A673 (cell line): ENCODE data around the gene NRL. TPM values are rescaled to one million over a fixed set of nuclear protein-coding genes. Genes with fewer than 3 reads are reported as not detected.

Source experiments
- BruUV-seq: library from RNA; stranded (reverse); fragments of 400-500 nt; replicated peaks from 2 replicates; lab custom pipeline; 2021; lab: Mats Ljungman, UMichigan
- CTCF ChIA-PET: fragments of 300-600 bp; sonication (Branson Sonifier 250); formaldehyde crosslinking; loops from one replicate; lab custom pipeline; 2022; ENCODE audit warnings: antibody characterized with exemption; lab: Charles Lee
- POLR2A ChIA-PET: fragments of 300-600 bp; sonication (Branson Sonifier 250); formaldehyde crosslinking; loops from one replicate; lab custom pipeline; 2022; ENCODE audit warnings: antibody characterized with exemption; ENCODE audit not compliant: low non-redundant PET; lab: Charles Lee
- DNase-seq: peaks from one replicate; pipeline ENCODE4 v3.0.0-alpha.2; 2015; ENCODE audit warnings: low spot score
- H3K27ac ChIP-seq: fragments of 200-600 bp; sonication (generic); 2 replicates; pipeline ENCODE4 v1.5.1; 2016; ENCODE audit warnings: mixed run types, low read depth, mild to moderate bottlenecking, mixed read lengths, antibody characterized with exemption, low read length; ENCODE audit not compliant: poor library complexity, severe bottlenecking
- H3K27me3 ChIP-seq: fragments of 200-600 bp; sonication (generic); replicated peaks from 2 replicates; pipeline ENCODE4 v1.6.1; 2017; ENCODE audit warnings: mixed run types, low read depth, mild to moderate bottlenecking, mixed read lengths, antibody characterized with exemption, low read length; ENCODE audit not compliant: insufficient read depth, poor library complexity
- H3K36me3 ChIP-seq: fragments of 200-600 bp; sonication (generic); 2 replicates; pipeline ENCODE4 v1.6.1; 2016; ENCODE audit warnings: mixed run types, mild to moderate bottlenecking, mixed read lengths, antibody characterized with exemption, low read length; ENCODE audit not compliant: insufficient read depth, poor library complexity, severe bottlenecking
- H3K4me1 ChIP-seq: fragments of 200-600 bp; sonication (generic); 2 replicates; pipeline ENCODE4 v1.6.1; 2017; ENCODE audit warnings: mixed run types, mild to moderate bottlenecking, mixed read lengths, antibody characterized with exemption, low read length; ENCODE audit not compliant: insufficient read depth, poor library complexity, severe bottlenecking
- H3K4me3 ChIP-seq: fragments of 200-600 bp; sonication (generic); 2 replicates; pipeline ENCODE4 v1.5.1; 2016; ENCODE audit warnings: low read depth, mixed run types, mild to moderate bottlenecking, mixed read lengths, low read length; ENCODE audit not compliant: poor library complexity, severe bottlenecking
- H3K9me3 ChIP-seq: fragments of 200-600 bp; sonication (generic); 2 replicates; pipeline ENCODE4 v1.6.1; 2016; ENCODE audit warnings: mixed run types, low read depth, mild to moderate bottlenecking, mixed read lengths, antibody characterized with exemption, low read length; ENCODE audit not compliant: poor library complexity, severe bottlenecking
- EZH2 ChIP-seq: fragments of 200-600 bp; sonication (generic); IDR thresholded peaks from 2 replicates; pipeline ENCODE4 v1.6.1; 2017; ENCODE audit warnings: borderline replicate concordance, low read depth, mild to moderate bottlenecking, mixed read lengths, antibody characterized with exemption, low read length; ENCODE audit not compliant: poor library complexity, severe bottlenecking
- intact Hi-C: fragments of 100-400 bp; cut with micrococcal nuclease; formaldehyde crosslinking; loops from one replicate; pipeline ENCODE4 v1.10.0; 2022; ENCODE audit not compliant: unreplicated experiment
- total RNA-seq: library from RNA; stranded (reverse); gene quantifications from 2 replicates; pipeline ENCODE4 v1.2.3, GENCODE V29; 2021
- TF ChIP-seq, protein P1 (sequence below): fragments of 300-800, 200-600 bp; sonication (generic); conservative IDR thresholded peaks from 2 replicates; pipeline ENCODE4 v1.5.1; 2017; ENCODE audit warnings: low read depth, mild to moderate bottlenecking, antibody characterized with exemption, low read length, moderate library complexity, mixed read lengths

The NRL gene
- total RNA-seq, 1 experiment from 2014 or later: 1.9 TPM

DNA sequence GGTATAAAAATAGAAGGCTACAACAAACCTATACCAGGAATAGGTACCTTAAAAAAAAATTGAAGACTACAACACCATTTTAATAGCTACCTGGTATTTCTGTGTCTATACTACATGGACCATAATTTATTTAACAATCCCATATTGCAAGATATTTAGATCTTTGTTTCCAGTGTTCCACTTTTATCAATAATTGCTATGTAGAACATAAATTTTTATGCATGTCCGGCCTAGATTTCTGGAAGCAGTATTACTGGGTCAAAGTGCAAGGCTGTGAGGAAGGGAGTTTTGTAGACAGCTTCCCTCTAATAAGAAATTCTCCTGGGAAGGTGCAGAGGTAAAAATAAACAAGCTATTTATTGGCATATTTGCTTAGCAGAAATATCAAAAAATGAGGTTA, 4.2 kb downstream of the NRL start:
- Histone ChIP-seq H3K4me1 (peaks cover 7% of the 10 kb centered on the region), H3K9me3 (no peaks in the 10 kb centered on the region), H3K27me3 (no peaks in the 10 kb centered on the region), H3K36me3 (no peaks in the 10 kb centered on the region), H3K27ac (no peak overlapping the region), H3K4me3 (no peak overlapping the region)
- no peak for DNase-seq
- POLR2A ChIA-PET: interaction anchor here (0.7 kb wide), 2 partner anchors 27 to 37 kb away, joined by 3 to 5 read pairs; partner anchors contain the start of gene RNF31
- intact Hi-C loops: no loop called here
- CTCF ChIA-PET: no interaction called here
- BruUV-seq: no TSS peak
- TF ChIP-seq, protein P1, sequence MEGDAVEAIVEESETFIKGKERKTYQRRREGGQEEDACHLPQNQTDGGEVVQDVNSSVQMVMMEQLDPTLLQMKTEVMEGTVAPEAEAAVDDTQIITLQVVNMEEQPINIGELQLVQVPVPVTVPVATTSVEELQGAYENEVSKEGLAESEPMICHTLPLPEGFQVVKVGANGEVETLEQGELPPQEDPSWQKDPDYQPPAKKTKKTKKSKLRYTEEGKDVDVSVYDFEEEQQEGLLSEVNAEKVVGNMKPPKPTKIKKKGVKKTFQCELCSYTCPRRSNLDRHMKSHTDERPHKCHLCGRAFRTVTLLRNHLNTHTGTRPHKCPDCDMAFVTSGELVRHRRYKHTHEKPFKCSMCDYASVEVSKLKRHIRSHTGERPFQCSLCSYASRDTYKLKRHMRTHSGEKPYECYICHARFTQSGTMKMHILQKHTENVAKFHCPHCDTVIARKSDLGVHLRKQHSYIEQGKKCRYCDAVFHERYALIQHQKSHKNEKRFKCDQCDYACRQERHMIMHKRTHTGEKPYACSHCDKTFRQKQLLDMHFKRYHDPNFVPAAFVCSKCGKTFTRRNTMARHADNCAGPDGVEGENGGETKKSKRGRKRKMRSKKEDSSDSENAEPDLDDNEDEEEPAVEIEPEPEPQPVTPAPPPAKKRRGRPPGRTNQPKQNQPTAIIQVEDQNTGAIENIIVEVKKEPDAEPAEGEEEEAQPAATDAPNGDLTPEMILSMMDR: no peak
- TF ChIP-seq EZH2: no peak

DNA sequence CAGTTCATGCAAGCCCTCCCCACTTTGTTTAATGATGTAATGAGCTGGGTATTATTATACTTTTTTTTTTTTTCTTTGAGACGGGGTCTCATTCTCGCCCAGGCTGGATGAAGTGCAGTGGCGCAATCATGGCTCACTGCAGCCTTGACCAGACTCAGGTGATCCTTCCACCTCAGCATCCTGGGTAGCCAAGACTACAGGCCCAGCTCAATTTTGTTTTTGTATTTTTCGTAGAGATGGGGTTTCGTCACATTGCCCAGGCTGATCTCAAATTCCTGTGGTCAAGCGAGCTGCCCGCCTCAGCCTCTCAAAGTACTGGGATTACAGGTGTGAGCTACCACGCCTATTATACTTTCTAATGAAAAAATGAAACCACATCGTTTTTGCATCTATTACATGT, 4.7 kb downstream of the NRL start:
- no peak overlapping the region for H3K4me3 ChIP-seq
- POLR2A ChIA-PET: no interaction called here
- no peaks in the 10 kb centered on the region for H3K36me3 ChIP-seq
- H3K27me3 ChIP-seq: no peaks in the 10 kb centered on the region
- no peaks in the 10 kb centered on the region for H3K9me3 ChIP-seq
- CTCF ChIA-PET: interaction anchor here (0.7 to 2.1 kb wide), 2 partner anchors 52 to 752 kb away, joined by 3 to 57 read pairs; no protein-coding TSS in a partner anchor
- intact Hi-C loops: no loop called here
- TF ChIP-seq EZH2: no peak
- TF ChIP-seq, protein P1: no peak
- H3K4me1 ChIP-seq: peaks cover 5% of the 10 kb centered on the region
- no peak for DNase-seq
- BruUV-seq: no TSS peak
- no peak overlapping the region for H3K27ac ChIP-seq

DNA sequence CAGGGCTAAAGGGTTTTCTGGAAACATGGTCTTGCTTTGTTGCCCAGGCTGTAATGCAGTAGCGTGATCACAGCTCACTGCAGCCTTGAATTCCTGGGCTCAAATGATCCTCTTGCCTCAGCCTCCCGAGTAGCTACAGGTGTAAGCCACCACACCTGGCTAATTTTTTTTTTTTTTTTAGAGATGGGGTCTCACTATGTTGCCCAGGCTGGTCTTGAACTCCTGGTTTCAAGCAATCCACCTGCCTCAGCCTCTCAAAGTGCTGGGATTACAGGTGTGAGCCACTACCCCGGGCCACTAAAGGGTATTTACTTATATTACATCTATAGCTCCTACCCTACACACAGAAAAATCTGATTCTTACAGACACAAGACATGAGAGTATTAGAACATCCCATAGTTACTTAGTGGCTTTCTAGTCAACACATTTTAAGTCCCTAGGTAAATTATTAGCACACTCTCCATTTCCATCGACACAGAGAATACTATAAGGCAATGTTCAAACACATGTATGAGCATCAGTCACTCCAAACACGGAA, 6.3 kb downstream of the NRL start:
- intact Hi-C loops: loop anchor here (2.0 to 5.0 kb wide), 2 partner anchors 51 to 94 kb away; no protein-coding TSS in a partner anchor
- POLR2A ChIA-PET: interaction anchor here (0.8 kb wide), 1 partner anchor 14 kb away, joined by 3 read pairs; the partner anchor contains the start of gene PCK2
- H3K27me3 ChIP-seq: no peaks in the 10 kb centered on the region
- TF ChIP-seq EZH2: no peak
- TF ChIP-seq, protein P1: no peak
- CTCF ChIA-PET: interaction anchor here (0.6 to 2.1 kb wide), 8 partner anchors 14 to 476 kb away, joined by 3 to 57 read pairs (median 4); partner anchors contain the start of genes PCK2 and PSME2
- no peaks in the 10 kb centered on the region for H3K9me3 ChIP-seq
- H3K4me3 ChIP-seq: no peak overlapping the region
- DNase-seq: no peak
- H3K36me3 ChIP-seq: no peaks in the 10 kb centered on the region
- BruUV-seq: no TSS peak
- H3K27ac ChIP-seq: no peak overlapping the region
- H3K4me1 ChIP-seq: peaks cover 2% of the 10 kb centered on the region
